HCT116 (cell line): ENCODE measurements around the gene SLC66A1. TPM values are rescaled to one million over a fixed set of nuclear protein-coding genes. Genes with fewer than 3 reads are reported as not detected.

Source experiments
- ATAC-seq: fragments of 200-7000 bp; cut with Tn5 transposase; 2 replicates; pipeline ENCODE4 v1.9.1; 2020; ENCODE audit warnings: mild to moderate bottlenecking, moderate library complexity
- BruUV-seq: library from RNA; stranded (reverse); fragments of 400-500 nt; replicated peaks from 2 replicates; lab custom pipeline; 2021; lab: Mats Ljungman, UMichigan
- CTCF ChIA-PET: fragments of 300-600 bp; sonication (Branson Sonifier 250); formaldehyde crosslinking; loops from one replicate; lab custom pipeline; 2021; ENCODE audit warnings: antibody characterized with exemption; lab: Charles Lee
- POLR2A ChIA-PET: fragments of 300-600, 350-600 bp; sonication (Branson Sonifier 250); formaldehyde crosslinking; loops from one replicate; lab custom pipeline; 2021; ENCODE audit warnings: antibody characterized with exemption; lab: Charles Lee
- RAD21 ChIA-PET, 2 experiments: fragments of 300-600 bp; sonication (Branson Sonifier 250); formaldehyde crosslinking; loops; one replicate each; lab custom pipeline; 2023; ENCODE audit warnings: low total read pairs in 2 of 2; ENCODE audit not compliant: uncharacterized antibody in 2 of 2, unreplicated experiment in 2 of 2, low non-redundant PET in 1 of 2; lab: Charles Lee
- DNase-seq: peaks from one replicate; pipeline ENCODE4 v3.0.0-alpha.2; 2010; ENCODE audit warnings: low read depth, low spot score
- H2AFZ ChIP-seq: fragments of 200-600 bp; shearing (Covaris generic), sonication (generic); 2 replicates; pipeline ENCODE4 v1.6.1; 2017; ENCODE audit warnings: low read depth, mixed run types, mixed read lengths, antibody characterized with exemption, low read length; ENCODE audit not compliant: poor library complexity, severe bottlenecking
- H3K27ac ChIP-seq: 2 replicates; pipeline ENCODE4 v1.5.1; 2012; ENCODE audit warnings: low read depth, low read length
- H3K27me3 ChIP-seq: fragments of 200-600 bp; sonication (generic); 2 replicates; pipeline ENCODE4 v1.6.1; 2016; ENCODE audit warnings: mixed run types, low read length, mixed read lengths; ENCODE audit not compliant: insufficient read depth
- H3K36me3 ChIP-seq, 2 experiments: fragments of 200-500 bp in 1 of 2; fragments of 200-600 bp in 1 of 2; sonication (Bioruptor generic) in 1 of 2; sonication (generic) in 1 of 2; 2 replicates each; pipeline versions ENCODE4 v1.5.1 to v1.6.1; 2014 to 2016; ENCODE audit warnings: low read length in 2 of 2, inconsistent platforms in 1 of 2, mixed read lengths in 1 of 2, mixed run types in 1 of 2; ENCODE audit not compliant: insufficient read depth in 2 of 2, control insufficient read depth in 1 of 2
- H3K4me1 ChIP-seq, 2 experiments: fragments of 200-600 bp in 1 of 2; sonication (generic) in 1 of 2; 2 replicates each; pipeline versions ENCODE4 v1.5.1 to v1.6.1; 2012 to 2017; ENCODE audit warnings: low read length in 2 of 2, inconsistent platforms in 1 of 2, mild to moderate bottlenecking in 1 of 2, mixed read lengths in 1 of 2, mixed run types in 1 of 2, moderate library complexity in 1 of 2; ENCODE audit not compliant: insufficient read depth in 2 of 2, control insufficient read depth in 1 of 2
- H3K4me2 ChIP-seq: fragments of 200-600 bp; sonication (generic); 2 replicates; pipeline ENCODE4 v1.6.1; 2017; ENCODE audit warnings: mixed run types, low read length, mixed read lengths
- H3K4me3 ChIP-seq, 2 experiments: fragments of 200-600 bp in 1 of 2; sonication (generic) in 1 of 2; replicated peaks in 1 of 2; 2 replicates each; pipeline ENCODE4 v1.5.1; 2011 to 2016; ENCODE audit warnings: low read length in 2 of 2, control low read depth in 1 of 2, low read depth in 1 of 2, mild to moderate bottlenecking in 1 of 2, mixed read lengths in 1 of 2, mixed run types in 1 of 2
- H3K79me2 ChIP-seq: fragments of 200-600 bp; sonication (generic); 2 replicates; pipeline ENCODE4 v1.6.1; 2017; ENCODE audit warnings: mild to moderate bottlenecking, mixed run types, low read length, moderate library complexity, mixed read lengths; ENCODE audit not compliant: insufficient read depth
- H3K9ac ChIP-seq: fragments of 200-600 bp; sonication (generic); 2 replicates; pipeline ENCODE4 v1.6.1; 2016; ENCODE audit warnings: low read length, mixed read lengths
- H3K9me2 ChIP-seq: fragments of 200-600 bp; sonication (generic), shearing (Covaris generic); 2 replicates; pipeline ENCODE4 v1.6.1; 2017; ENCODE audit warnings: mixed run types, mild to moderate bottlenecking, moderate library complexity; ENCODE audit not compliant: insufficient read depth
- H3K9me3 ChIP-seq, 2 experiments: fragments of 200-500 bp in 1 of 2; fragments of 200-600 bp in 1 of 2; sonication (Bioruptor generic) in 1 of 2; sonication (generic) in 1 of 2; 2 replicates each; pipeline ENCODE4 v1.6.1; 2014 to 2017; ENCODE audit warnings: low read length in 2 of 2, mixed read lengths in 2 of 2, inconsistent platforms in 1 of 2, low read depth in 1 of 2, mild to moderate bottlenecking in 1 of 2, mixed run types in 1 of 2, moderate library complexity in 1 of 2; ENCODE audit not compliant: control insufficient read depth in 1 of 2, insufficient read depth in 1 of 2
- H4K20me1 ChIP-seq: fragments of 200-600 bp; sonication (generic), shearing (Covaris generic); 2 replicates; pipeline ENCODE4 v1.6.1; 2017; ENCODE audit warnings: mixed run types, mild to moderate bottlenecking, moderate library complexity; ENCODE audit not compliant: insufficient read depth
- ATF3 ChIP-seq: IDR thresholded peaks from 2 replicates; pipeline ENCODE4 v1.6.1; 2012
- CBX3 ChIP-seq: IDR thresholded peaks from 2 replicates; pipeline ENCODE4 v1.6.1; 2012; ENCODE audit warnings: low read depth
- CTCF ChIP-seq, 3 experiments: fragments of 200-600 bp in 1 of 3; sonication (generic) in 1 of 3; IDR thresholded peaks in 2 of 3; conservative IDR thresholded peaks in 1 of 3; 2 replicates each; pipeline ENCODE4 v1.5.1; 2012 to 2017; ENCODE audit warnings: low read depth in 2 of 3, low read length in 2 of 3, antibody characterized with exemption in 1 of 3, borderline replicate concordance in 1 of 3, control low read depth in 1 of 3, mild to moderate bottlenecking in 1 of 3, mixed read lengths in 1 of 3, mixed run types in 1 of 3, moderate library complexity in 1 of 3; ENCODE audit not compliant: insufficient read depth in 1 of 3
- EGR1 ChIP-seq: IDR thresholded peaks from 2 replicates; pipeline ENCODE4 v1.6.1; 2012; ENCODE audit warnings: low read depth
- ELF1 ChIP-seq: IDR thresholded peaks from 2 replicates; pipeline ENCODE4 v1.6.1; 2012; ENCODE audit warnings: low read depth, borderline replicate concordance
- POLR2A ChIP-seq: IDR thresholded peaks from 2 replicates; pipeline ENCODE4 v1.7.0; 2011; ENCODE audit warnings: borderline replicate concordance; ENCODE audit not compliant: insufficient read depth, insufficient read length; ENCODE audit errors: extremely low read depth
- RAD21 ChIP-seq: IDR thresholded peaks from 2 replicates; pipeline ENCODE4 v1.6.1; 2012; ENCODE audit warnings: low read depth, mild to moderate bottlenecking
- SIN3A ChIP-seq: IDR thresholded peaks from 2 replicates; pipeline ENCODE4 v1.6.1; 2012; ENCODE audit warnings: low read depth
- SP1 ChIP-seq: IDR thresholded peaks from 2 replicates; pipeline ENCODE4 v1.6.1; 2012; ENCODE audit warnings: low read depth
- SRF ChIP-seq: IDR thresholded peaks from 2 replicates; pipeline ENCODE4 v1.6.1; 2012; ENCODE audit warnings: low read depth
- YY1 ChIP-seq: IDR thresholded peaks from 2 replicates; pipeline ENCODE4 v1.6.1; 2011; ENCODE audit warnings: low read length, low read depth, moderate library complexity, mild to moderate bottlenecking; ENCODE audit not compliant: insufficient replicate concordance; ENCODE audit errors: extremely low read depth
- ZBTB33 ChIP-seq: IDR thresholded peaks from 2 replicates; pipeline ENCODE4 v1.6.1; 2011; ENCODE audit warnings: mild to moderate bottlenecking, low read length, moderate library complexity; ENCODE audit not compliant: insufficient replicate concordance; ENCODE audit errors: extremely low read depth
- ZFX ChIP-seq: fragments of 450-650 bp; IDR thresholded peaks from 2 replicates; pipeline ENCODE4 v1.6.1; 2017
- ZNF274 ChIP-seq: fragments of 200-500 bp; sonication (Bioruptor generic); IDR thresholded peaks from 2 replicates; pipeline ENCODE4 v1.6.1; 2014; ENCODE audit warnings: mild to moderate bottlenecking, low read depth, low read length, inconsistent platforms
- intact Hi-C: fragments of 100-400 bp; cut with micrococcal nuclease; formaldehyde crosslinking; loops from 2 replicates; pipeline ENCODE4 v1.10.0; 2022
- total RNA-seq: library from RNA; stranded (reverse); gene quantifications from one replicate; pipeline ENCODE4 v1.2.1, GENCODE V29; 2021; ENCODE audit not compliant: unreplicated experiment
- TF ChIP-seq, protein P1 (sequence below): IDR thresholded peaks from 2 replicates; pipeline ENCODE4 v1.6.1; 2012; ENCODE audit warnings: low read depth

Gene SLC66A1
- total RNA-seq, 1 experiment from 2014 or later, result 11.1 TPM

GRCh38 chr1:19330449-19331135 is 18.5 kb downstream of the SLC66A1 start:
- no TSS peak for BruUV-seq
- no peaks in the 10 kb centered on the region; a peak in 1 of 4 replicates for H3K36me3 ChIP-seq
- ATAC-seq (no peak), DNase-seq (no peak)
- no peaks in the 10 kb centered on the region for H3K9me2 ChIP-seq
- POLR2A ChIA-PET, result no interaction called here
- no peak overlapping the region for H3K9ac ChIP-seq
- no peak for TF ChIP-seq ATF3
- no peak for TF ChIP-seq ZNF274
- TF ChIP-seq CBX3, result no peak
- TF ChIP-seq ELF1, result no peak
- TF ChIP-seq SRF, result no peak
- no peak for TF ChIP-seq CTCF (IDR thresholded peaks at IDR 0.05 in 2 of 3, conservative IDR thresholded peaks at IDR 0.05 in 1 of 3; ENCODE audit: borderline replicate concordance in 1 of 3, insufficient read depth in 1 of 3, low read depth in 2 of 3, low read length in 2 of 3)
- TF ChIP-seq EGR1, result no peak
- TF ChIP-seq YY1, result no peak
- no peak for TF ChIP-seq POLR2A
- no peak for TF ChIP-seq ZFX
- TF ChIP-seq SIN3A, result no peak
- TF ChIP-seq RAD21, result no peak
- TF ChIP-seq ZBTB33, result no peak
- TF ChIP-seq SP1, result no peak
- TF ChIP-seq, protein P1, sequence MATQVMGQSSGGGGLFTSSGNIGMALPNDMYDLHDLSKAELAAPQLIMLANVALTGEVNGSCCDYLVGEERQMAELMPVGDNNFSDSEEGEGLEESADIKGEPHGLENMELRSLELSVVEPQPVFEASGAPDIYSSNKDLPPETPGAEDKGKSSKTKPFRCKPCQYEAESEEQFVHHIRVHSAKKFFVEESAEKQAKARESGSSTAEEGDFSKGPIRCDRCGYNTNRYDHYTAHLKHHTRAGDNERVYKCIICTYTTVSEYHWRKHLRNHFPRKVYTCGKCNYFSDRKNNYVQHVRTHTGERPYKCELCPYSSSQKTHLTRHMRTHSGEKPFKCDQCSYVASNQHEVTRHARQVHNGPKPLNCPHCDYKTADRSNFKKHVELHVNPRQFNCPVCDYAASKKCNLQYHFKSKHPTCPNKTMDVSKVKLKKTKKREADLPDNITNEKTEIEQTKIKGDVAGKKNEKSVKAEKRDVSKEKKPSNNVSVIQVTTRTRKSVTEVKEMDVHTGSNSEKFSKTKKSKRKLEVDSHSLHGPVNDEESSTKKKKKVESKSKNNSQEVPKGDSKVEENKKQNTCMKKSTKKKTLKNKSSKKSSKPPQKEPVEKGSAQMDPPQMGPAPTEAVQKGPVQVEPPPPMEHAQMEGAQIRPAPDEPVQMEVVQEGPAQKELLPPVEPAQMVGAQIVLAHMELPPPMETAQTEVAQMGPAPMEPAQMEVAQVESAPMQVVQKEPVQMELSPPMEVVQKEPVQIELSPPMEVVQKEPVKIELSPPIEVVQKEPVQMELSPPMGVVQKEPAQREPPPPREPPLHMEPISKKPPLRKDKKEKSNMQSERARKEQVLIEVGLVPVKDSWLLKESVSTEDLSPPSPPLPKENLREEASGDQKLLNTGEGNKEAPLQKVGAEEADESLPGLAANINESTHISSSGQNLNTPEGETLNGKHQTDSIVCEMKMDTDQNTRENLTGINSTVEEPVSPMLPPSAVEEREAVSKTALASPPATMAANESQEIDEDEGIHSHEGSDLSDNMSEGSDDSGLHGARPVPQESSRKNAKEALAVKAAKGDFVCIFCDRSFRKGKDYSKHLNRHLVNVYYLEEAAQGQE, result no peak
- RAD21 ChIA-PET, result no interaction called here
- H2AFZ ChIP-seq, result no peak overlapping the region
- H3K9me3 ChIP-seq, result no peaks in the 10 kb centered on the region
- CTCF ChIA-PET, result interaction anchor here (1.3 kb wide), 1 partner anchor 323 kb away, joined by 3 read pairs; no protein-coding TSS in a partner anchor
- intact Hi-C loops, result no loop called here
- no peak overlapping the region for H3K4me2 ChIP-seq
- peaks cover 8 to 21% of the 10 kb centered on the region in 2 experiments for H3K4me1 ChIP-seq
- no peak overlapping the region for H3K27ac ChIP-seq
- no peaks in the 10 kb centered on the region for H4K20me1 ChIP-seq
- H3K4me3 ChIP-seq, result no peak overlapping the region
- H3K27me3 ChIP-seq, result no peaks in the 10 kb centered on the region
- no peaks in the 10 kb centered on the region for H3K79me2 ChIP-seq
